ENCODE measurements around the gene KNCN.

The KNCN gene

GRCh38 chr1:46530311-46530710, 21.1 kb downstream of the KNCN start:
- H3K27me3 ChIP-seq (ENCODE audit: control insufficient read depth, low read length): peaks cover 51% of the 10 kb centered on the region
- H3K4me3 ChIP-seq (ENCODE audit: low read length): no peak overlapping the region
- no peaks in the 10 kb centered on the region for H3K4me1 ChIP-seq (ENCODE audit: control insufficient read depth, low read length)
- no peaks in the 10 kb centered on the region for H4K20me1 ChIP-seq (ENCODE audit: control insufficient read depth, insufficient read depth, low read depth, low read length)
- no peaks in the 10 kb centered on the region for H3K9me3 ChIP-seq (ENCODE audit: control insufficient read depth, insufficient read depth, low read length)
- no peaks in the 10 kb centered on the region for H3K79me2 ChIP-seq (ENCODE audit: control insufficient read depth, low read length)
- H3K27ac ChIP-seq (ENCODE audit: low read depth, low read length): no peak overlapping the region
- no peak overlapping the region for H3K4me2 ChIP-seq (ENCODE audit: low read length)
- H3K9me2 ChIP-seq (replicated peaks; ENCODE audit: control insufficient read depth, low read length): no peaks in the 10 kb centered on the region
- H3F3A ChIP-seq (ENCODE audit: control insufficient read depth, insufficient read depth): no peaks in the 10 kb centered on the region
- H3K36me3 ChIP-seq (ENCODE audit: control insufficient read depth, low read length): no peaks in the 10 kb centered on the region
- TF ChIP-seq EZH2phosphoT487 (IDR thresholded peaks at IDR 0.05; ENCODE audit: borderline replicate concordance, low read length) (no peak), CTCF (IDR thresholded peaks at IDR 0.05; ENCODE audit: low read depth, low read length, poor library complexity, severe bottlenecking) (no peak)

- Histone ChIP-seq H3K9me2 (replicated peaks; ENCODE audit: control insufficient read depth, low read length) (no peaks in the 10 kb centered on the region), H3K27ac (ENCODE audit: low read depth, low read length) (no peak overlapping the region), H3K9me3 (ENCODE audit: control insufficient read depth, insufficient read depth, low read length) (no peaks in the 10 kb centered on the region), H3K4me3 (ENCODE audit: low read length) (no peak overlapping the region), H3F3A (ENCODE audit: control insufficient read depth, insufficient read depth) (no peaks in the 10 kb centered on the region), H3K27me3 (ENCODE audit: control insufficient read depth, low read length) (peaks cover 61% of the 10 kb centered on the region), H3K4me2 (ENCODE audit: low read length) (no peak overlapping the region), H3K36me3 (ENCODE audit: control insufficient read depth, low read length) (no peaks in the 10 kb centered on the region), H3K4me1 (ENCODE audit: control insufficient read depth, low read length) (no peaks in the 10 kb centered on the region), H3K79me2 (ENCODE audit: control insufficient read depth, low read length) (no peaks in the 10 kb centered on the region), H4K20me1 (ENCODE audit: control insufficient read depth, insufficient read depth, low read depth, low read length) (no peaks in the 10 kb centered on the region)
- TF ChIP-seq EZH2phosphoT487 (IDR thresholded peaks at IDR 0.05; ENCODE audit: borderline replicate concordance, low read length): no peak
- TF ChIP-seq CTCF (IDR thresholded peaks at IDR 0.05; ENCODE audit: low read depth, low read length, poor library complexity, severe bottlenecking): no peak
Observed at GRCh38 chr1:46529031-46529630, 22.3 kb downstream of the KNCN start.

- H3K79me2 ChIP-seq (ENCODE audit: control insufficient read depth, low read length): no peaks in the 10 kb centered on the region
- no peaks in the 10 kb centered on the region for H3K4me1 ChIP-seq (ENCODE audit: control insufficient read depth, low read length)
- H3K9me2 ChIP-seq (replicated peaks; ENCODE audit: control insufficient read depth, low read length): no peaks in the 10 kb centered on the region
- no peaks in the 10 kb centered on the region for H3F3A ChIP-seq (ENCODE audit: control insufficient read depth, insufficient read depth)
- no peak overlapping the region for H3K4me3 ChIP-seq (ENCODE audit: low read length)
- H3K4me2 ChIP-seq (ENCODE audit: low read length): no peak overlapping the region
- no peaks in the 10 kb centered on the region for H3K36me3 ChIP-seq (ENCODE audit: control insufficient read depth, low read length)
- TF ChIP-seq EZH2phosphoT487 (IDR thresholded peaks at IDR 0.05; ENCODE audit: borderline replicate concordance, low read length) (no peak), CTCF (IDR thresholded peaks at IDR 0.05; ENCODE audit: low read depth, low read length, poor library complexity, severe bottlenecking) (peak; percentile 54)
- H3K27ac ChIP-seq (ENCODE audit: low read depth, low read length): no peak overlapping the region
- H3K27me3 ChIP-seq (ENCODE audit: control insufficient read depth, low read length): peaks cover 66% of the 10 kb centered on the region
- no peaks in the 10 kb centered on the region for H3K9me3 ChIP-seq (ENCODE audit: control insufficient read depth, insufficient read depth, low read length)
- no peaks in the 10 kb centered on the region for H4K20me1 ChIP-seq (ENCODE audit: control insufficient read depth, insufficient read depth, low read depth, low read length)
Observed at GRCh38 chr1:46528297-46528955, 23.0 kb downstream of the KNCN start.
